Natural killer cell (primary cell): ENCODE measurements around the gene CCDC85C. TPM values are rescaled to one million over a fixed set of nuclear protein-coding genes. Genes with fewer than 3 reads are reported as not detected.
A peak's percentile ranks its signal among the peaks of the same experiment; 100 is the strongest.

ENCODE experiments used
- ATAC-seq, 3 donors: fragments of 150-1000 bp in 2 of 3; fragments of 200-7000 bp in 1 of 3; cut with Tn5 transposase; 1 replicate in 1 of 3; 2 replicates in 2 of 3; pipeline ENCODE4 v1.10.0; 2021; ENCODE audit warnings: mild to moderate bottlenecking in 2 of 3, moderate library complexity in 2 of 3
- DNase-seq, 2 donors: peaks; one replicate each; pipeline versions ENCODE4 v3.0.0 to v3.0.0-alpha.2; 2013 to 2021; ENCODE audit warnings: mixed read lengths in 1 of 2
- H3K27ac ChIP-seq: one replicate; pipeline ENCODE4 v1.5.1; 2013; ENCODE audit warnings: mild to moderate bottlenecking, low read length
- H3K27me3 ChIP-seq: one replicate; pipeline ENCODE4 v1.6.1; 2013; ENCODE audit warnings: low read length; ENCODE audit not compliant: control insufficient read depth, insufficient read depth
- H3K36me3 ChIP-seq: one replicate; pipeline ENCODE4 v1.6.1; 2013; ENCODE audit warnings: low read length; ENCODE audit not compliant: control insufficient read depth, insufficient read depth
- H3K4me1 ChIP-seq: one replicate; pipeline ENCODE4 v1.6.1; 2013; ENCODE audit warnings: low read length; ENCODE audit not compliant: control insufficient read depth, insufficient read depth
- H3K4me3 ChIP-seq: one replicate; pipeline ENCODE4 v1.5.1; 2013; ENCODE audit warnings: low read length
- H3K9me3 ChIP-seq: one replicate; pipeline ENCODE4 v1.6.1; 2013; ENCODE audit warnings: low read length; ENCODE audit not compliant: control insufficient read depth, insufficient read depth
- H3K27ac Mint-ChIP-seq, 2 donors: one replicate each; pipeline ENCODE4 v1.8.0; 2022; ENCODE audit warnings: mild to moderate bottlenecking in 2 of 2, mixed read lengths in 2 of 2, moderate library complexity in 1 of 2
- H3K27me3 Mint-ChIP-seq, 2 donors: one replicate each; pipeline ENCODE4 v1.8.0; 2022; ENCODE audit warnings: low read depth in 2 of 2, mixed read lengths in 2 of 2
- H3K36me3 Mint-ChIP-seq: one replicate; pipeline ENCODE4 v1.8.0; 2022; ENCODE audit warnings: mixed read lengths
- H3K4me1 Mint-ChIP-seq, 2 donors: one replicate each; pipeline ENCODE4 v1.8.0; 2022; ENCODE audit warnings: mixed read lengths in 2 of 2
- H3K4me3 Mint-ChIP-seq: one replicate; pipeline ENCODE4 v1.8.0; 2022; ENCODE audit warnings: mild to moderate bottlenecking, moderate library complexity, mixed read lengths
- H3K9me3 Mint-ChIP-seq, 2 donors: one replicate each; pipeline ENCODE4 v1.8.0; 2022; ENCODE audit warnings: mixed read lengths in 2 of 2
- WGBS: methylation state at CpG from one replicate; pipeline ENCODE4 v1.1.7; 2013; ENCODE audit warnings: missing lambda C conversion rate; ENCODE audit not compliant: insufficient coverage; 5-methylcytosine and 5-hydroxymethylcytosine counted together
- intact Hi-C: fragments of 100-400 bp; cut with micrococcal nuclease; formaldehyde crosslinking; loops from one replicate; pipeline ENCODE4 v1.14.2; 2022
- total RNA-seq, 4 donors: library from RNA; stranded (reverse); fragments of 120-200 nt in 1 of 4; gene quantifications; one replicate each; pipeline versions ENCODE4 v1.2.3 to v1.2.4, GENCODE V29; 2013 to 2022
- TF ChIP-seq, protein P1 (sequence below): fragments of 200-600 bp; IDR thresholded peaks from one replicate; pipeline ENCODE4 v1.8.0; 2022; ENCODE audit warnings: antibody characterized with exemption

The CCDC85C gene
- total RNA-seq, 3 donors from 2014 or later (not counting 1 experiment from before 2014, with no cell fraction given), result 0.73 to 4.3 (median 2.8) TPM

DNA sequence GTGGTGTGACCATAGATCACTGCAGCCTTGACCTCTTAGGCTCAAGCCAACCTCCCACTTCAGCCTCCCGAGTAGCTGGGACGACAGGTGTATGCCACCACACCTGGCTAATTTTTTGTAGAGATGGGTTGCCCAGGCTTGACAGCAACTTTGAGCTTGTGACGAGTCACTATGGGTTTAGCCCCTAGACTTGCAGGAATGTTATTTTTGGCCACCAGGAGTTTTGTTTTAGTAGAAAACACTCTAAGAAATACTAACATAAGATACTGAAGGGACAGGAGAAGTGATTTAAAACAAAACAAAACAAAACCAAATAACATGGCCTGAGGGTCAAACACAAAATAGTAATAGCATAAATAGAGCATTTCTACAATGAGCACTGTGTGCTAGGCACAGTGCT lies 149.8 kb downstream of the CCDC85C start:
- intact Hi-C loops, result no loop called here
- H3K4me1 ChIP-seq, result peaks cover 16% of the 10 kb centered on the region
- Mint-ChIP-seq H3K9me3 (no peaks in the 10 kb centered on the region), H3K36me3 (peaks cover 18% of the 10 kb centered on the region), H3K4me1 (peaks cover 30 to 38% of the 10 kb centered on the region in 2 donors), H3K27ac (peak overlapping the region in 1 of 2 donors; percentile 36), H3K27me3 (no peaks in the 10 kb centered on the region), H3K4me3 (no peak overlapping the region)
- TF ChIP-seq, protein P1, sequence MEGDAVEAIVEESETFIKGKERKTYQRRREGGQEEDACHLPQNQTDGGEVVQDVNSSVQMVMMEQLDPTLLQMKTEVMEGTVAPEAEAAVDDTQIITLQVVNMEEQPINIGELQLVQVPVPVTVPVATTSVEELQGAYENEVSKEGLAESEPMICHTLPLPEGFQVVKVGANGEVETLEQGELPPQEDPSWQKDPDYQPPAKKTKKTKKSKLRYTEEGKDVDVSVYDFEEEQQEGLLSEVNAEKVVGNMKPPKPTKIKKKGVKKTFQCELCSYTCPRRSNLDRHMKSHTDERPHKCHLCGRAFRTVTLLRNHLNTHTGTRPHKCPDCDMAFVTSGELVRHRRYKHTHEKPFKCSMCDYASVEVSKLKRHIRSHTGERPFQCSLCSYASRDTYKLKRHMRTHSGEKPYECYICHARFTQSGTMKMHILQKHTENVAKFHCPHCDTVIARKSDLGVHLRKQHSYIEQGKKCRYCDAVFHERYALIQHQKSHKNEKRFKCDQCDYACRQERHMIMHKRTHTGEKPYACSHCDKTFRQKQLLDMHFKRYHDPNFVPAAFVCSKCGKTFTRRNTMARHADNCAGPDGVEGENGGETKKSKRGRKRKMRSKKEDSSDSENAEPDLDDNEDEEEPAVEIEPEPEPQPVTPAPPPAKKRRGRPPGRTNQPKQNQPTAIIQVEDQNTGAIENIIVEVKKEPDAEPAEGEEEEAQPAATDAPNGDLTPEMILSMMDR, result no peak
- H3K9me3 ChIP-seq, result no peaks in the 10 kb centered on the region
- peaks cover 45% of the 10 kb centered on the region for H3K36me3 ChIP-seq
- H3K4me3 ChIP-seq, result no peak overlapping the region
- H3K27ac ChIP-seq, result no peak overlapping the region
- DNase-seq (no peak), ATAC-seq (no peak)
- 85% methylated on average over 2 of the region's 3 CpGs for WGBS
- no peaks in the 10 kb centered on the region for H3K27me3 ChIP-seq

DNA sequence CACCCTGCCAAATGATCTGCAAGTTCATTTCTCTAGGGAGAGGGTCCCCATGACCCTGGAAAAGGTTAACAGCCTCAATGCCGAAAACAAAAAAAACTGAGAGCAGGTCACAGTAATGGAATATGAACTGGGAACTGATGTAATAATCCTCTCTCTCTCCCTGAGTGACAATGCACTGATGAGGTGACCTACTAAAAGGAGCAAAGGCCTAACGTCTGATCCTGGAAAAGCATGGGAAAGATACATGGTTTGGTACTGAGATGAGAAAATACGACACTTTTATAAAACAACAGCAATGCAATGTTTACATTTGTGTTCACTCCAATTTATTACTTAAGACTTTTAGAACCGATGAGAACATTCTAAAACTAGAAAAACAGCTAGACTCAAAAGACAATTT lies 151.0 kb downstream of the CCDC85C start:
- Mint-ChIP-seq H3K36me3 (peaks cover 11% of the 10 kb centered on the region), H3K27ac (peak overlapping the region in 1 of 2 donors; percentile 94)
- no CpG with 5 or more reads among the region's 4 CpGs for WGBS

DNA sequence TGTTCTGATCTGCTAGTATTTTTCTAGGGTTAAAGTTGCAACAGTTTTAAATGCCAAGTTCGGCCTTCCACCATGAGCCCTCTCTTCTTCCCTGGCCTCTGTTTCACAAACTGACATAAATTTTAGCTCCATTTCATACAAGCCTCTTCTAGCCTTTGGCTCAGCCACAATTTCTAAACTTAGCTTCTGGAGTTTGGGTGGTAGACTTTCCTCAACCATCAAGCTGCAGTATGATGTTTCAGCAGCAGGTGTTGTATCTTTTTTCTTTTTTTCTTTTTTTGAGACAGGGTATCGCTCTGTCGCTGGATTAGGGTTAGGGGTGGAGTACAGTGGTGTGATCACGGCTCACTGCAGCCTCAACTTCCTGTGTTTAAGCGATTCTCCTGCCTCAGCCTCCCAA lies 152.8 kb downstream of the CCDC85C start:
- H3K4me1 ChIP-seq, result peaks cover 27% of the 10 kb centered on the region
- Mint-ChIP-seq H3K4me1 (peaks cover 53 to 59% of the 10 kb centered on the region in 2 donors), H3K36me3 (peaks cover 12% of the 10 kb centered on the region), H3K4me3 (peak overlapping the region; percentile 63), H3K27ac (peak overlapping the region; percentile 91 to 94), H3K27me3 (no peaks in the 10 kb centered on the region), H3K9me3 (no peaks in the 10 kb centered on the region)
- H3K9me3 ChIP-seq, result no peaks in the 10 kb centered on the region
- peaks cover 41% of the 10 kb centered on the region for H3K36me3 ChIP-seq
- H3K4me3 ChIP-seq, result no peak overlapping the region
- 91% methylated on average over 1 of the region's 5 CpGs for WGBS
- DNase-seq (no peak), ATAC-seq (peak in 1 of 3 donors; percentile 27)
- no peaks in the 10 kb centered on the region for H3K27me3 ChIP-seq
- H3K27ac ChIP-seq, result peak overlapping the region; percentile 13
- intact Hi-C loops, result no loop called here
- TF ChIP-seq, protein P1, result no peak

More for the DNA sequence above, 151.0 kb downstream of the CCDC85C start:
- Histone ChIP-seq H3K4me3 (no peak overlapping the region), H3K9me3 (no peaks in the 10 kb centered on the region), H3K27ac (no peak overlapping the region), H3K27me3 (no peaks in the 10 kb centered on the region), H3K4me1 (peaks cover 23% of the 10 kb centered on the region), H3K36me3 (peaks cover 44% of the 10 kb centered on the region)
- no peaks in the 10 kb centered on the region for H3K9me3 Mint-ChIP-seq
- DNase-seq (no peak), ATAC-seq (no peak)
- TF ChIP-seq, protein P1, result no peak
- no peaks in the 10 kb centered on the region for H3K27me3 Mint-ChIP-seq
- intact Hi-C loops, result no loop called here
- no peak overlapping the region for H3K4me3 Mint-ChIP-seq
- H3K4me1 Mint-ChIP-seq, result peaks cover 41 to 50% of the 10 kb centered on the region in 2 donors

DNA sequence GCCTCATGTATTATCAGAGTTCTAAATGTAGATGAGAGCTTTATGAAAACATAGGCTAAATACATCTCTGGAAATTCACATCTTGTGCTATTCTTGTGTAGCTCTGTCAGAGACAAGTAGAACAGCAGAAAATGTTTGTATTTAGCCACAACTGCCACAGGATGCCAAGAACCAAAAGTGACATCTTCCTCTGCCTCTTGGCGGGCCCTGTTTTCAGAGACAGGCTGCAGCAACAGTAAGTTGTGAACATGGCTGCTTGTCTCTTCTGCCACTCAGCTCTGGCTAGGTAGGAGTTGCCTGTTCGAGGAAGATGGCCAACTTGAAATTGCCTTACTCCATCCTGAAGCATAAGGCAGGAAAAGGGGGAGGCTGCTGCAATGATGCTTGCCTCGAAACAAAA lies 153.7 kb downstream of the CCDC85C start:
- H3K27me3 Mint-ChIP-seq, result no peaks in the 10 kb centered on the region
- no peaks in the 10 kb centered on the region for H3K27me3 ChIP-seq
- H3K27ac Mint-ChIP-seq, result peak overlapping the region; percentile 91 to 94
- peak overlapping the region; percentile 60 for H3K27ac ChIP-seq
- peaks cover 36% of the 10 kb centered on the region for H3K36me3 ChIP-seq
- H3K4me3 Mint-ChIP-seq, result peak overlapping the region; percentile 74
- H3K9me3 Mint-ChIP-seq, result no peaks in the 10 kb centered on the region
- H3K4me1 ChIP-seq, result peaks cover 27% of the 10 kb centered on the region
- no peak for DNase-seq
- 65% methylated on average over 2 of the region's 3 CpGs for WGBS
- H3K36me3 Mint-ChIP-seq, result peaks cover 20% of the 10 kb centered on the region
- peaks cover 52 to 68% of the 10 kb centered on the region in 2 donors for H3K4me1 Mint-ChIP-seq
- no peak overlapping the region for H3K4me3 ChIP-seq
- H3K9me3 ChIP-seq, result no peaks in the 10 kb centered on the region
- TF ChIP-seq, protein P1, result no peak
- peak; percentile 61 to 83 (median 78) for ATAC-seq
- intact Hi-C loops, result no loop called here
